OCI-LY3 (cell line): Measurements from ENCODE around the gene NDUFA3.

Experiments
- EZH2phosphoT487 ChIP-seq: fragments of 200-600 bp; shearing (Covaris generic); IDR thresholded peaks from 2 replicates; pipeline ENCODE4 v1.6.1; 2018; ENCODE audit warnings: antibody characterized with exemption, mixed run types, low read depth
- TF ChIP-seq, protein P1 (sequence below): fragments of 200-600, 300-600 bp; sonication (generic); IDR thresholded peaks from 2 replicates; pipeline ENCODE4 v1.5.1; 2014; ENCODE audit warnings: antibody characterized with exemption, low read length, low read depth

DNA sequence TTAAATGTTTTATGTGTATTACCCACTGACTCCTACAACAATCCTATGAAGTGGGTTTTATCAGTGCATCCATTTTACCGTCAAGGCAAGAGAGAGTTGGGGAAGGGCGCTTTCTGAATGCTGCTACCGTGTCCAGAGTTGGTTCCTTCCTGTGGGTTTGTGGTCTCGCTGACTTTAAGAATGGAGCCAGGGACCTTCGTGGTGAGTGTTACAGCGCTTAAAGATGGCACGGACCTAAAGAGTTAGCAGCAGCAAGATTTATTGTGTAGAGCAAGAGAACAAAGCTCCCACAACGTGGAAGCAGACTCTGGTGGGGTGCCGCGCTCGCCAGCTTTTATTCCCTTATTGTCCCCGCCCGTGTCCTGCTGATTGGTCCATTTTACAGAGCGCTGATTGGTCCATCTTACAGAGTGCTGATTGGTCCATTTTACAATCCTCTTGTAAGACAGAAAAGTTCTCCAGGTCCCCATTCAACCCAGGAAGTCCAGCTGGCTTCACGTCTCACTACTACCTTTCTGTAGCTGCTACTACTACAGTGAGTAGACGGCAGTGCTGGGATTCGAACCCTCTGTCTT is 8.1 kb upstream of the NDUFA3 start:
- TF ChIP-seq, protein P1, sequence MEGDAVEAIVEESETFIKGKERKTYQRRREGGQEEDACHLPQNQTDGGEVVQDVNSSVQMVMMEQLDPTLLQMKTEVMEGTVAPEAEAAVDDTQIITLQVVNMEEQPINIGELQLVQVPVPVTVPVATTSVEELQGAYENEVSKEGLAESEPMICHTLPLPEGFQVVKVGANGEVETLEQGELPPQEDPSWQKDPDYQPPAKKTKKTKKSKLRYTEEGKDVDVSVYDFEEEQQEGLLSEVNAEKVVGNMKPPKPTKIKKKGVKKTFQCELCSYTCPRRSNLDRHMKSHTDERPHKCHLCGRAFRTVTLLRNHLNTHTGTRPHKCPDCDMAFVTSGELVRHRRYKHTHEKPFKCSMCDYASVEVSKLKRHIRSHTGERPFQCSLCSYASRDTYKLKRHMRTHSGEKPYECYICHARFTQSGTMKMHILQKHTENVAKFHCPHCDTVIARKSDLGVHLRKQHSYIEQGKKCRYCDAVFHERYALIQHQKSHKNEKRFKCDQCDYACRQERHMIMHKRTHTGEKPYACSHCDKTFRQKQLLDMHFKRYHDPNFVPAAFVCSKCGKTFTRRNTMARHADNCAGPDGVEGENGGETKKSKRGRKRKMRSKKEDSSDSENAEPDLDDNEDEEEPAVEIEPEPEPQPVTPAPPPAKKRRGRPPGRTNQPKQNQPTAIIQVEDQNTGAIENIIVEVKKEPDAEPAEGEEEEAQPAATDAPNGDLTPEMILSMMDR = no peak
- no peak for TF ChIP-seq EZH2phosphoT487
